ENCODE measurements around the gene PAGE3. TPM values are rescaled to one million over a fixed set of nuclear protein-coding genes. Genes with fewer than 3 reads are reported as not detected.

PAGE3 gene
- total and polyA plus RNA-seq, 2 of the 4 experiments (the other 2 are of a cell fraction) = not detected

DNA sequence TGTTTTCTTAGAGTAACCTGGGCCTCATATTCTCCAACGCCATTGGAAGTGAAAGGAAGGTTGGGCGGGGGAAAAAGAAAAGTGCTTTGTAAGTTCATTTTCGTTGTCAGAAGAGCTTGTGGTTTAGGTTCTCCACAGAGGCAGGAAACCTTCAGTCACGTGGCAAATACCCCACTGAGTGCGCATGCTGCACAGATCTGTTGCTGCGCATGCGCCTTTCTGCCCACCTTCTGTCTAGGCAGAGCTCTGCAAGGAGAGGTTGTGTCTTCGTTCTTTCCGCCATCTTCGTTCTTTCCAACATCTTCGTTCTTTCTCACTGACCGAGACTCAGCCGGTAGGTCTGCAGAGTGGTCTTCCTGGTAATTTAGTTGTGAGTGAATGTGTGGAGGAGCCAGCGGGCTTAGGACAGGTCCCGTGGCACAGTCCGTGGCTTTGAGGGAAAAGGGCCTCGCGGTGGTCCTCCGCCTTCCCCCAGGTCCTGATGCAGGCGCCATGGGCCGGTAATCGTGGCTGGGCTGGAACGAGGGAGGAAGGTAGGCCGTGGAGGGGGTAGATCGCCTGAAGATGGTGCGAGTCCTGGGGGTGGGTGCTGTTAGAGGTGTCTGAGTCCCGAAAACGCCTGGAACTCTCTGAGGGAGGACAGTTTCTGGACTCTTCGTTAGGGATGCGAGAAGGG, 44.5 kb downstream of the PAGE3 start, which contains the start of gene PAGE5:
Gene PAGE5 (plus strand): TSS at position 228 of the 676 bp plus-strand sequence. CDS start 1,037 bp downstream, outside the sequence.
- Histone ChIP-seq H3K36me3 (ENCODE audit: control insufficient read depth, insufficient read depth, low read length) (no peaks in the 10 kb centered on the region), H3K4me1 (ENCODE audit: control insufficient read depth, insufficient read depth, low read length) (no peaks in the 10 kb centered on the region), H3K4me2 (ENCODE audit: low read depth, low read length) (no peak within 1 kb of the TSS), H3K9me1 (ENCODE audit: insufficient read depth, low read length) (no peaks in the 10 kb centered on the region), H3K18ac (ENCODE audit: low read depth, low read length) (no peak within 1 kb of the TSS), H3K9ac (ENCODE audit: low read depth, low read length) (no peak within 1 kb of the TSS), H4K5ac (ENCODE audit: low read depth, low read length) (no peak within 1 kb of the TSS), H4K20me1 (ENCODE audit: insufficient read depth, low read length) (no peaks in the 10 kb centered on the region), H3K56ac (ENCODE audit: extremely low read depth, insufficient read depth, low read length) (no peak within 1 kb of the TSS), H2BK15ac (ENCODE audit: low read depth, low read length) (no peak within 1 kb of the TSS), H2BK120ac (ENCODE audit: low read depth, low read length) (no peak within 1 kb of the TSS), H4K8ac (ENCODE audit: low read depth in 2 of 2, low read length in 2 of 2) (no peak within 1 kb of the TSS), H3K14ac (replicated peaks; ENCODE audit: low read depth, low read length) (no peak within 1 kb of the TSS), H2AK5ac (ENCODE audit: low read depth, low read length) (no peak within 1 kb of the TSS), H2BK5ac (ENCODE audit: low read depth, low read length, poor library complexity, severe bottlenecking) (no peak within 1 kb of the TSS), H3K27me3 (ENCODE audit: control insufficient read depth, insufficient read depth, low read length) (no peaks in the 10 kb centered on the region; the same call in 1 of the 2 replicates), H3K4ac (ENCODE audit: low read depth, low read length) (no peak within 1 kb of the TSS), H3K23ac (ENCODE audit: low read depth, low read length) (no peak within 1 kb of the TSS), H2AFZ (replicated peaks; ENCODE audit: low read length, poor library complexity) (no peak within 1 kb of the TSS), H3K27ac (ENCODE audit: insufficient read depth, low read length) (no peak within 1 kb of the TSS), H4K91ac (ENCODE audit: insufficient read depth, low read depth, low read length) (no peak within 1 kb of the TSS), H3K79me1 (ENCODE audit: low read depth in 1 of 2, low read length in 2 of 2) (no peaks in the 10 kb centered on the region), H2AK9ac (replicated peaks; ENCODE audit: low read depth, low read length, poor library complexity) (no peak within 1 kb of the TSS), H2BK20ac (ENCODE audit: low read depth, low read length) (no peak within 1 kb of the TSS), H3K4me3 (ENCODE audit: insufficient read depth, low read depth, low read length) (no peak within 1 kb of the TSS), H3K9me3 (ENCODE audit: control insufficient read depth, insufficient read depth, low read length) (no peaks in the 10 kb centered on the region; the same call in 1 of the 2 replicates)
- ATAC-seq (ENCODE audit: low read depth) = no peak
- 72% methylated on average over 13 of the region's 30 CpGs; no CpG with 5 or more reads in 1 of the 2 experiments for WGBS, 2 experiments (ENCODE audit: extremely low coverage in 2 of 2, insufficient read length in 1 of 2)
- ChIA-PET CTCF (no interaction called here), POLR2A (ENCODE audit: unreplicated experiment) (no interaction called here)
- dilution Hi-C loops (cut with HindIII; ENCODE audit: low sequenced_read_pairs, unreplicated experiment) (no loop called here), intact Hi-C loops (cut with micrococcal nuclease) (no loop called here), in situ Hi-C loops (cut with MboI; ENCODE audit: low sequenced_read_pairs) (no loop called here)
- no peak for DNase-seq
- BruUV-seq (replicated peaks) = no TSS peak
- TF ChIP-seq FOS (IDR thresholded peaks at IDR 0.05; ENCODE audit: low read depth, low read length) (no peak), POLR2A (IDR thresholded peaks at IDR 0.05; ENCODE audit: low read depth, low read length) (no peak), USF2 (IDR thresholded peaks at IDR 0.05; ENCODE audit: low read depth, low read length) (no peak), RCOR1 (IDR thresholded peaks at IDR 0.05; ENCODE audit: insufficient replicate concordance, low read length) (no peak), RAD21 (IDR thresholded peaks at IDR 0.05; ENCODE audit: low read length) (no peak), SMC3 (IDR thresholded peaks at IDR 0.05; ENCODE audit: low read depth, low read length) (no peak), BHLHE40 (IDR thresholded peaks at IDR 0.05; ENCODE audit: low read depth, low read length) (no peak), MXI1 (IDR thresholded peaks at IDR 0.05; ENCODE audit: borderline replicate concordance, low read depth, low read length) (no peak)
